HUES48 (cell line): ENCODE measurements around the gene LDB2.
"Not testable (repeated sequence)": the region's sequence is repeated elsewhere in the genome, so short reads cannot be mapped to it uniquely, and the experiment has no call there.

Source experiments
- H3K27ac ChIP-seq: one replicate; pipeline ENCODE4 v1.7.0; 2013; ENCODE audit warnings: low read depth, low read length, inconsistent platforms
- H3K27me3 ChIP-seq: 2 replicates; pipeline ENCODE4 v1.6.1; 2013; ENCODE audit warnings: mild to moderate bottlenecking, low read length; ENCODE audit not compliant: control insufficient read depth, insufficient read depth
- H3K36me3 ChIP-seq: 2 replicates; pipeline ENCODE4 v1.6.1; 2013; ENCODE audit warnings: low read length; ENCODE audit not compliant: control insufficient read depth, insufficient read depth
- H3K4me1 ChIP-seq: 2 replicates; pipeline ENCODE4 v1.6.1; 2013; ENCODE audit warnings: mild to moderate bottlenecking, low read length; ENCODE audit not compliant: control insufficient read depth, insufficient read depth
- H3K4me3 ChIP-seq: 2 replicates; pipeline ENCODE4 v1.5.1; 2013; ENCODE audit warnings: mild to moderate bottlenecking, low read depth, low read length
- H3K9ac ChIP-seq: 2 replicates; pipeline ENCODE4 v1.6.1; 2013; ENCODE audit warnings: mild to moderate bottlenecking, low read depth, low read length, moderate library complexity
- H3K9me3 ChIP-seq: 2 replicates; pipeline ENCODE4 v1.6.1; 2013; ENCODE audit warnings: low read length; ENCODE audit not compliant: control insufficient read depth, insufficient read depth

LDB2 gene

DNA sequence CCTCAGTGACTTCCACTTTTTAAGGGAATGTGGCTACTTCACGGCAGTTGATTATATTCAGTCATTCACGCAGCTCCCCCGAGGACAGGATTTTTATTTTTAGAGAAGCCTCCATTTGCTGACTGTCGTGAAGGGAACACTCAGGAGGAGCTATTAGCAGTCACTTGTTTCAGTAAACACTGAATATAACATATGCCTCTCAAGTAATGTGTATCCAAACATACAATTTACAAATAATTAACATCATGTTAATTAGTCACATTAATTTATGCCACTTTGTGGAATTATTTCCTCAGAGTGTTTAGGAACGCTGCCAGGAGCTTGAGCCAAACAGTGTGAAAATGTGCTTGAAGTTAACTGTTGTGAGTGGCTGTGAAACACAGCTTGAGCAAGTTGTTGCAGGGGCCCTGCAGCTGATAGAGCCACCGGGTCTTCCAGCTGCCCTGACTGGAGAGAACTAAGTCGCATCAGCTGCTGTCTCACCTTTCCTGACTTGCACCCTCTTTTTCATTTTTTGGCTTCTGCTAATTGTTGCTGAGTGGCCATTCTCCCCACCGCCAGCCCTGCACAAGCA is 245.6 kb downstream of the LDB2 start:
- Histone ChIP-seq H3K9me3 (no peaks in the 10 kb centered on the region), H3K27ac (no peak overlapping the region), H3K4me3 (no peak overlapping the region), H3K36me3 (no peaks in the 10 kb centered on the region), H3K27me3 (no peaks in the 10 kb centered on the region), H3K4me1 (no peaks in the 10 kb centered on the region), H3K9ac (no peak overlapping the region)

- Histone ChIP-seq H3K4me3 (no peak overlapping the region), H3K9ac (no peak overlapping the region), H3K27me3 (no peaks in the 10 kb centered on the region), H3K36me3 (no peaks in the 10 kb centered on the region), H3K9me3 (no peaks in the 10 kb centered on the region), H3K27ac (no peak overlapping the region), H3K4me1 (no peaks in the 10 kb centered on the region)
These were observed 252.0 kb downstream of the LDB2 start for GRCh38 chr4:16646459-16646858.

DNA sequence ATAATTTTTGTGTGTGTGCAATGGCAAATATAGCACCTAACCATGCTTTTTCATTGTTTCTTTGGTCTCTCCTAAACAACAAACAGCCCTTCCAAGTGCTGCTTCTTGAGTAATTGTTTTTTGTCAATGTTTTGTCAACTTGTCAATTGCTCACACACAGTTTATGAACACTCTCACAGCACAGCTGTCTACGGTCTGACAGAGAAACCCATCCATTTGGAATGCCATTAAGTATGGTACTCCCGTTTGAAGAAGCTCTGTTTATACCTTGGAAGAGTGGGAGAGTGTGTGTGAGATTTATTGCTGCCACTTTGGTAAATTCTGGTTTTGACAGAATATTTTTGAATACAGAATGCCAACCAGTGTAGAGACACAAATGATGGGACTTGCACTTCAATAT is 254.6 kb downstream of the LDB2 start:
- Histone ChIP-seq H3K9me3 (no peaks in the 10 kb centered on the region), H3K27ac (no peak overlapping the region), H3K27me3 (no peaks in the 10 kb centered on the region), H3K4me1 (no peaks in the 10 kb centered on the region), H3K9ac (no peak overlapping the region), H3K4me3 (no peak overlapping the region), H3K36me3 (no peaks in the 10 kb centered on the region)

DNA sequence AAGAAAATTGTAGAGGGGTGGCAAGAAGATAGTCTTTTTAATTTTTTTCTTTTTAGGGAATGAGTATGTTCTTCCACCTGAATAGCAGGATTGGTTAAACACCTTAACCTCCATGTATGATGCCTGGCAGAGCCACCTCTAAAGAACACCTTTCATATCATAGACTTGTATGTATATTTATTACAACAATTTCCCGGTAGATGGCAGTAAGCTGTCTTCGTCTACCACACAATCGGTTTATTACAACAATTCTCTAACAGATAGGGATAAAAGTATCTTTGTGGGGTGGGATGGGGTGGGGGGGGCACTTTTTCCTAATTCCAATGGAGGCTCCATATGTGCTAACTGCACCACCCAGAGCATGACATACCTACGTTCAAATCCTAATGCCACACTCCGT is 255.5 kb downstream of the LDB2 start:
- Histone ChIP-seq H3K27ac (no peak overlapping the region), H3K27me3 (no peaks in the 10 kb centered on the region), H3K4me3 (no peak overlapping the region), H3K9me3 (no peaks in the 10 kb centered on the region), H3K36me3 (no peaks in the 10 kb centered on the region), H3K4me1 (0 out of 2 replicates have a peak, but pooled peaks cover 1% of the 10 kb centered on the region), H3K9ac (no peak overlapping the region)

GRCh38 chr4:16641971-16642370 is 256.5 kb downstream of the LDB2 start:
- Histone ChIP-seq H3K4me3 (no peak overlapping the region), H3K36me3 (no peaks in the 10 kb centered on the region), H3K27ac (no peak overlapping the region), H3K9me3 (no peaks in the 10 kb centered on the region), H3K4me1 (peaks cover 9% of the 10 kb centered on the region), H3K27me3 (no peaks in the 10 kb centered on the region), H3K9ac (no peak overlapping the region)

DNA sequence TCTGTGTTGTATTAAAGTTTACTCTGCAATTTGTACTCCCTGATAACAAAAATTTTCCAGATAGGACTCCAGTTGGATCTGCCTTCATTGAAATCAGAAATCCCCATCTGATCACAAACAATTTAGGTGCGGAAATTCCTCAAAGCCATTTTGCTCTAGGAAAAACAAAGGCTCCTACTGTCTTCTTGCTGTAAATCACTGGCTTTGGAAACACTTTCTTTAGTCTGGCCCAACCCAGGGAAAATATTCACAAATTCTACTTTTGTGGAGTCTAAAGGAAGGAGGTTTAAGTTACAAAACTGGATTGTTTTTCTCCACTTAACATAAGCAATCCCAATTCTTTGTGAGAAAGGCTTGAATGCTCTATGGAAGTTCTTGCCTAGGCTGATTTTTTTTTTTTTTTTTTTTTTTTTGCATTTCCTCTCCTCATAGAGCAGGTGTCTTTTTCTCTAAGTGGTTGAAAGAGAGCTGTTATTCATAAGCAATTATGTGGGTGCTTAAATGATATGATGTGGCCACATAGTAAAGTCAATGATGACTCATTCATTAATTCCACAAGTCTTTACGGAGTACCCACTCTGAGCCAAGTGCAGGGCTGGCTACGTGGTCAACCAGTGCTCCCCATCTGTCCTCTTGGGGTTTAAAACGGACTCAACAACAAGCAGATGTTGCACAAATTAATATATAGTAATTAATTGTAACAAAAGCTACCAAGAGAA is 261.4 kb downstream of the LDB2 start:
- no peak overlapping the region for H3K9ac ChIP-seq
- H3K4me1 ChIP-seq: peaks cover 20% of the 10 kb centered on the region
- no peaks in the 10 kb centered on the region for H3K27me3 ChIP-seq
- no peaks in the 10 kb centered on the region for H3K36me3 ChIP-seq
- no peaks in the 10 kb centered on the region for H3K9me3 ChIP-seq
- no peak overlapping the region for H3K4me3 ChIP-seq
- H3K27ac ChIP-seq: peak overlapping the region; percentile 22

DNA sequence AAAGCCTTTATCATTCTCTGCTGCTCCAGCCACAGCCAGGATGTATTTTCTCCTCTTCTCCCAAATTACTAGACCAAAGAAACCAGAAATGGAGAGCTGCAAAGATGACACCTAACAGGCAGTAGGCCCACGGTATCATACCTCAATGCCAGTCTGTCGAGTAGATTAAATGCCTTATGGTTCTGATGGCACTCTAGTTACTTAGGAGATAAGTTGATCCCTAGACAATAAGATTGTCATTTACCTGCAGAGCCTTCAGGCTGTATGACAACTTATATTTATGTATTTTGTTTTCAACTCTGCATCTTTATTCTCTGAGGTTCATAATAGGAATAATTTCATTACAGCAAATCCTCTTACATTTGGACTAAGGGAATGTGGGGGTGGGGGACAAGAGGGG is 262.1 kb downstream of the LDB2 start:
- Histone ChIP-seq H3K9me3 (no peaks in the 10 kb centered on the region), H3K4me3 (no peak overlapping the region), H3K27me3 (no peaks in the 10 kb centered on the region), H3K4me1 (peaks cover 20% of the 10 kb centered on the region), H3K27ac (peak overlapping the region; percentile 22), H3K9ac (no peak overlapping the region), H3K36me3 (no peaks in the 10 kb centered on the region)

- not testable (repeated sequence) for H3K4me3 ChIP-seq, H3K4me1 ChIP-seq, H3K9ac ChIP-seq, H3K36me3 ChIP-seq, H3K9me3 ChIP-seq, H3K27ac ChIP-seq, H3K27me3 ChIP-seq
These were observed 269.2 kb downstream of the LDB2 start for GRCh38 chr4:16629274-16629673.

DNA sequence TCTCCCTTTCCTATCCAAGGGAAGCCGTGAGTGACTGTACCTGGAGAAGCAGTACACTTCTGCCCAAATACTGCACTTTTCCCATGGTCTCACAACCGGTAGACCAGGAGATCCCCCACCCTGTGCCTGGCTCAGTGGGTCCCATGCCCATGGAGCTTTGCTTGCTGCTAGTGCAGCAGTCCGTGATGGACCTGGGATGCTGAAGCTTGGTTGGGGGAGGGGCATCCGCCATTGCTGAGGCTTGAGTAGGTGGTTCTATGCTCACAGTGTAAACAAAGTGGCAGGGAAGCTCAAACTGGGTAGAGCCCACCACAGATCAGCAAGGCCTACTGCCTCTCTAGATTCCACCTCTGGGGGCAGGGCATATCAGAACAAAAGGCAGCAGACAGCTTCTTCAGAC is 269.6 kb downstream of the LDB2 start:
- H3K9me3 ChIP-seq, H3K4me1 ChIP-seq, H3K27me3 ChIP-seq, H3K9ac ChIP-seq, H3K4me3 ChIP-seq, H3K36me3 ChIP-seq, H3K27ac ChIP-seq: not testable (repeated sequence)

DNA sequence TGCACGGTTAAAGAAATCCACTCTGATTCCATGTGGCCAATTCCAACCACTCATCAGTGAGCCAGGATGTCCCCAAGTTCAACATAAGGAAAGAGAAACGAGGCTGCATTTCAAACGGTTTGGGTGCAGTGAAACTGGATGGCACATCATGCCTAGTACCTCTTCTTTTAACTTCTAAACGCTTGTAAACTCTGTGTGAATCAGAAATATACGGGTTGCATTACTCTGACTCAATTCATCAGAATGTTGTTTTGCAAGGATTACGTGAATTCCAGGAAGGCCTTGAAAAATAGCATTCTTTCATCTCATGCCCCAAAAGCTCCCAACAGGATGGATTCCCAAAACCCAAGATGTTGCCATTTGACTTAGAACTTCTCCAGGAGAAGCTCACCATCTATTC is 270.4 kb downstream of the LDB2 start:
- H3K9me3 ChIP-seq: no peaks in the 10 kb centered on the region
- H3K27ac ChIP-seq: no peak overlapping the region
- no peak overlapping the region for H3K9ac ChIP-seq
- no peak overlapping the region for H3K4me3 ChIP-seq
- no peaks in the 10 kb centered on the region for H3K27me3 ChIP-seq
- no peaks in the 10 kb centered on the region for H3K4me1 ChIP-seq
- no peaks in the 10 kb centered on the region for H3K36me3 ChIP-seq

DNA sequence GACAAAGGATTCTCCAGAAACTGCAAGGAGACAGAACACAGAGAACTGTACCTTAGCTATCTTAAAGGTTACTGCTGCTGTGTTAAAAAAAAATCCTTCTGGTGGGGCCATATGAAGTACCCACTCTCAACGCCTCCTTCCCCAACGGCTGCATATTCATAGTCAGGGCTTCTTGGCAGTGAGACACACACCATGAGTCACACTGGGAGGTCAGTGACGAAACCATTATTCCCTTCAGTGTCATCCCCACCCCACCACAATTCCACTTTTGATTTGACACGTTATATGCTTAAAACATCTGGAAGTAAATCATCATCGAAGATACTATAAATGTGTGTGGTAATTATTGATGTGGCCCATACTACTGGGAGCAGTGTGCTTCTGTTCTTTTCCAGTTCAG is 271.5 kb downstream of the LDB2 start:
- no peaks in the 10 kb centered on the region for H3K4me1 ChIP-seq
- no peak overlapping the region for H3K27ac ChIP-seq
- no peak overlapping the region for H3K4me3 ChIP-seq
- H3K27me3 ChIP-seq: no peaks in the 10 kb centered on the region
- H3K9me3 ChIP-seq: no peaks in the 10 kb centered on the region
- H3K9ac ChIP-seq: no peak overlapping the region
- no peaks in the 10 kb centered on the region for H3K36me3 ChIP-seq
